Duodenal mucosa (tissue), 2 donors: ENCODE measurements around the gene PLPPR2.
"Not testable (repeated sequence)": the region's sequence is repeated elsewhere in the genome, so short reads cannot be mapped to it uniquely, and the experiment has no call there.

Source experiments
- H3K27ac ChIP-seq: one replicate; pipeline ENCODE4 v1.7.0; 2013; ENCODE audit warnings: low read depth, low read length
- H3K27me3 ChIP-seq, 2 donors: one replicate each; pipeline ENCODE4 v1.7.0; 2013; ENCODE audit warnings: low read length in 2 of 2, control low read depth in 1 of 2; ENCODE audit not compliant: insufficient read depth in 2 of 2, control insufficient read depth in 1 of 2
- H3K36me3 ChIP-seq, 2 donors: one replicate each; pipeline ENCODE4 v1.7.0; 2013; ENCODE audit warnings: low read length in 2 of 2, control low read depth in 1 of 2; ENCODE audit not compliant: insufficient read depth in 2 of 2, control insufficient read depth in 1 of 2
- H3K4me1 ChIP-seq, 2 donors: one replicate each; pipeline ENCODE4 v1.7.0; 2013; ENCODE audit warnings: low read length in 2 of 2, control low read depth in 1 of 2; ENCODE audit not compliant: insufficient read depth in 2 of 2, control insufficient read depth in 1 of 2
- H3K4me3 ChIP-seq, 2 donors: one replicate each; pipeline ENCODE4 v1.7.0; 2013; ENCODE audit warnings: low read length in 2 of 2, low read depth in 1 of 2
- H3K9ac ChIP-seq, 2 donors: one replicate each; pipeline ENCODE4 v1.7.0; 2013; ENCODE audit warnings: low read length in 2 of 2, low read depth in 1 of 2
- H3K9me3 ChIP-seq, 2 donors: one replicate each; pipeline ENCODE4 v1.7.0; 2013; ENCODE audit warnings: low read length in 2 of 2, control low read depth in 1 of 2; ENCODE audit not compliant: control insufficient read depth in 1 of 2

Gene PLPPR2

GRCh38 chr19:11325544-11325943 is 29.7 kb upstream of the PLPPR2 start:
- no peaks in the 10 kb centered on the region for H3K9me3 ChIP-seq
- H3K36me3 ChIP-seq: peaks cover 8 to 13% of the 10 kb centered on the region in 2 donors
- no peak overlapping the region for H3K9ac ChIP-seq
- no peak overlapping the region for H3K4me3 ChIP-seq
- no peaks in the 10 kb centered on the region for H3K27me3 ChIP-seq
- no peak overlapping the region for H3K27ac ChIP-seq
- H3K4me1 ChIP-seq: peaks cover 16 to 22% of the 10 kb centered on the region in 2 donors

- Histone ChIP-seq H3K4me1 (no peaks in the 10 kb centered on the region), H3K9me3 (no peaks in the 10 kb centered on the region), H3K9ac (no peak overlapping the region), H3K27me3 (no peaks in the 10 kb centered on the region), H3K4me3 (no peak overlapping the region), H3K36me3 (peaks cover 11 to 25% of the 10 kb centered on the region in 2 donors), H3K27ac (no peak overlapping the region)
These were observed 25.1 kb upstream of the PLPPR2 start for GRCh38 chr19:11330127-11330526.

- H3K27ac ChIP-seq: no peak overlapping the region
- peaks cover 18 to 34% of the 10 kb centered on the region in 2 donors for H3K36me3 ChIP-seq
These were observed 23.7 kb upstream of the PLPPR2 start for GRCh38 chr19:11331502-11331901.

GRCh38 chr19:11332822-11333221 is 22.4 kb upstream of the PLPPR2 start:
- H3K36me3 ChIP-seq: peaks cover 13 to 30% of the 10 kb centered on the region in 2 donors
- H3K9ac ChIP-seq: no peak overlapping the region
- no peaks in the 10 kb centered on the region for H3K27me3 ChIP-seq
- peaks cover 0 to 7% of the 10 kb centered on the region in 2 donors for H3K4me1 ChIP-seq
- H3K27ac ChIP-seq: no peak overlapping the region
- H3K9me3 ChIP-seq: no peaks in the 10 kb centered on the region
- H3K4me3 ChIP-seq: no peak overlapping the region

More at GRCh38 chr19:11331502-11331901, 23.7 kb upstream of the PLPPR2 start:
- H3K9me3 ChIP-seq: no peaks in the 10 kb centered on the region
- H3K4me1 ChIP-seq: no peaks in the 10 kb centered on the region
- H3K9ac ChIP-seq: no peak overlapping the region
- no peaks in the 10 kb centered on the region for H3K27me3 ChIP-seq
- no peak overlapping the region for H3K4me3 ChIP-seq

GRCh38 chr19:11333838-11334237 is 21.4 kb upstream of the PLPPR2 start:
- not testable (repeated sequence) for H3K27me3 ChIP-seq, H3K9me3 ChIP-seq, H3K4me3 ChIP-seq, H3K9ac ChIP-seq, H3K27ac ChIP-seq
- peaks cover 9 to 16% of the 10 kb centered on the region in 2 donors for H3K4me1 ChIP-seq
- H3K36me3 ChIP-seq: peaks cover 13 to 30% of the 10 kb centered on the region in 2 donors

- H3K9me3 ChIP-seq: no peaks in the 10 kb centered on the region
- H3K27ac ChIP-seq: no peak overlapping the region
- H3K4me3 ChIP-seq: no peak overlapping the region
- H3K9ac ChIP-seq: no peak overlapping the region
- H3K27me3 ChIP-seq: no peaks in the 10 kb centered on the region
- H3K4me1 ChIP-seq: peaks cover 9 to 24% of the 10 kb centered on the region in 2 donors
- peaks cover 10 to 30% of the 10 kb centered on the region in 2 donors for H3K36me3 ChIP-seq
These were observed 19.6 kb upstream of the PLPPR2 start for GRCh38 chr19:11335449-11336146.

- Histone ChIP-seq H3K9me3 (no peaks in the 10 kb centered on the region), H3K27me3 (no peaks in the 10 kb centered on the region), H3K27ac (no peak overlapping the region), H3K9ac (no peak overlapping the region), H3K36me3 (peaks cover 10 to 35% of the 10 kb centered on the region in 2 donors), H3K4me1 (peaks cover 9 to 24% of the 10 kb centered on the region in 2 donors), H3K4me3 (no peak overlapping the region)
These were observed 18.2 kb upstream of the PLPPR2 start for GRCh38 chr19:11337080-11337479.

GRCh38 chr19:11338121-11338520 is 17.1 kb upstream of the PLPPR2 start:
- peak overlapping the region; percentile 79 for H3K4me3 ChIP-seq
- H3K27ac ChIP-seq: no peak overlapping the region

GRCh38 chr19:11338569-11339253 is 16.5 kb upstream of the PLPPR2 start:
- H3K27me3 ChIP-seq: no peaks in the 10 kb centered on the region
- H3K4me3 ChIP-seq: peak overlapping the region; percentile 79
- H3K36me3 ChIP-seq: peaks cover 10 to 31% of the 10 kb centered on the region in 2 donors
- peaks cover 9 to 27% of the 10 kb centered on the region in 2 donors for H3K4me1 ChIP-seq
- peak overlapping the region; percentile 52 to 74 for H3K9ac ChIP-seq
- peak overlapping the region; percentile 68 for H3K27ac ChIP-seq
- no peaks in the 10 kb centered on the region for H3K9me3 ChIP-seq

More at GRCh38 chr19:11338121-11338520, 17.1 kb upstream of the PLPPR2 start:
- no peaks in the 10 kb centered on the region for H3K9me3 ChIP-seq
- H3K27me3 ChIP-seq: no peaks in the 10 kb centered on the region
- H3K4me1 ChIP-seq: peaks cover 9 to 24% of the 10 kb centered on the region in 2 donors
- peak overlapping the region; percentile 52 to 74 for H3K9ac ChIP-seq
- peaks cover 10 to 31% of the 10 kb centered on the region in 2 donors for H3K36me3 ChIP-seq
